ENCODE measurements around the gene MANBA. TPM values are rescaled to one million over a fixed set of nuclear protein-coding genes. Genes with fewer than 3 reads are reported as not detected.

Gene MANBA
- polyA plus RNA-seq, 1 donor: 25.3 TPM

GRCh38 chr4:102684610-102685052 is 76.1 kb downstream of the MANBA start:
- no peaks in the 10 kb centered on the region for H3K4me1 ChIP-seq (ENCODE audit: control insufficient read depth, insufficient read depth, low read length)
- no peaks in the 10 kb centered on the region for H3K9me3 ChIP-seq (ENCODE audit: control insufficient read depth, low read depth, low read length)
- WGBS (ENCODE audit: insufficient coverage, low lambda C conversion rate): no CpG with 5 or more reads among the region's 4 CpGs
- no peak overlapping the region for H3K4me3 ChIP-seq (ENCODE audit: low read length)
- no peak overlapping the region for H3K27ac ChIP-seq (ENCODE audit: low read length)
- no peaks in the 10 kb centered on the region for H3K27me3 ChIP-seq (ENCODE audit: control insufficient read depth, insufficient read depth, low read length)
- no peak for DNase-seq
- peaks cover 5% of the 10 kb centered on the region for H3K36me3 ChIP-seq (ENCODE audit: control insufficient read depth, insufficient read depth, low read length)

DNA sequence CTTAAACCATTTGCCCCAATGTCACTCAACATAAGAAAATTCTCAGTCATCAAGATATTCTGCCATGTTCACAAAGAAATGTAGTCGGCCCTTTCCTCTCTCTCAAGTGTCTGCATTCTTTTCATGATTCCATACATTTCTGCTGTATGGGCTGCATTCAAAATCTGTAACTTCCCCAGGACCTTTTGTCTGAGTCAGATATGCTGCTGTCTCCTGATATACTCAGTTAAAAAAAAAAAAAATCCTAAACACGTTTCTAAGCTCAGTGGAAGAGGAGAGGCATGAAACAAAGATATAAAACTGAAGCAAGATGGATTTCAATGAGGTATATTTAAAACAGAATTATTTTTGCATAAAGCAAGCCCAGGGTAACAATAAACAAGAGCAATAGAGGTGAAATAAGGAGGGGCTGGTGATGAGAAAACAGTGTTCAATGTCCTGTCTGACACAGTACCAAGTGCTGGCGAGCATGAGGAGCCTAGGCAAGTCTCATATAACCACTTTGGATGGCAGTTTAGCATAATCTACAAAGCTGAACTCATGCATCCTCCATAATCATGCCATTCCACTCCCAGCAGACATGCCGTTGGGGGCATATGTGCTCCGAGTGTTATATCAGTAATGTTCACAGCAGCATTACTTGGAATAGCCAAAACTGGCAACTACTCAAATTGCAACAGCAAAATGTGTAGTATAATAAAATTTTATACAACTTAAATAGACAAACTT is 76.7 kb downstream of the MANBA start:
- no peaks in the 10 kb centered on the region for H3K27me3 ChIP-seq (ENCODE audit: control insufficient read depth, insufficient read depth, low read length)

DNA sequence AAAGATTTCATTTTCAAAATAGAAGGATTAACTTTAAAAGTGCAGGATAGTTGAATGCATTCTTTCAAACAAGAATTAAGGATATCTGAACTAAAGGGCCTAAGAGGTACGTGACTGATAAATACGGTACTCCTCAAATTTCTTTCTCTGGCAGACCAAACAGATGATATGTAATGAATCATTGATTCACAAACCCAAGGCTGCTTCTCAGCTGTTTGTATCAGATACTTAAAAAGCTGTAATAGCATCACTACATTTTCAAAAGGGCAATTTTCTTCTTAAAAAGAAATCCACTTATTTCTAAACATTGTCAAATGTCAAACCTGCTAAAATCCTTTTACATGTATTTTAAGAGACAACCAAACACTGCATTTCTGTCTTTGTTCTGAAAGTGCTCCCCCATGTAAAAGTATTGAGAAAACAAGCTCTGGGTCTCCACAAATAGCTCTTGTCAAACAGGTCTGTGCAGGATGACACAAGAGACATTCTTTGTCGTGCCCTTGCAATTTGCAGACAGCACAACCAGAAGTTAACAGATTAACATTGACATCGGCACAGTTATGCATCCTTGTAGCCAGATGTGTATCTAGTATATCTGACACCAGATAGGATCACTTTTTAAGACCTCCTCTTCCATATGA is 82.0 kb downstream of the MANBA start:
- no peak overlapping the region for H3K27ac ChIP-seq (ENCODE audit: low read length)
- no peaks in the 10 kb centered on the region for H3K9me3 ChIP-seq (ENCODE audit: control insufficient read depth, low read depth, low read length)
- H3K4me3 ChIP-seq (ENCODE audit: low read length): no peak overlapping the region
- 100% methylated on average over 2 of the region's 4 CpGs for WGBS (ENCODE audit: insufficient coverage, low lambda C conversion rate)
- no peak for DNase-seq
- H3K27me3 ChIP-seq (ENCODE audit: control insufficient read depth, insufficient read depth, low read length): no peaks in the 10 kb centered on the region
- H3K36me3 ChIP-seq (ENCODE audit: control insufficient read depth, insufficient read depth, low read length): peaks cover 5% of the 10 kb centered on the region
- H3K4me1 ChIP-seq (ENCODE audit: control insufficient read depth, insufficient read depth, low read length): no peaks in the 10 kb centered on the region

More for the DNA sequence above, 76.7 kb downstream of the MANBA start:
- DNase-seq: no peak
- 90% methylated on average over 2 of the region's 5 CpGs for whole genome bisulfite sequencing (ENCODE audit: insufficient coverage, low lambda C conversion rate)
- Histone ChIP-seq H3K36me3 (ENCODE audit: control insufficient read depth, insufficient read depth, low read length) (peaks cover 5% of the 10 kb centered on the region), H3K4me3 (ENCODE audit: low read length) (no peak overlapping the region), H3K27ac (ENCODE audit: low read length) (no peak overlapping the region), H3K4me1 (ENCODE audit: control insufficient read depth, insufficient read depth, low read length) (no peaks in the 10 kb centered on the region), H3K9me3 (ENCODE audit: control insufficient read depth, low read depth, low read length) (no peaks in the 10 kb centered on the region)

- H3K27ac ChIP-seq (ENCODE audit: low read length): no peak overlapping the region
- 67% methylated on average over 1 of the region's 2 CpGs for WGBS (ENCODE audit: insufficient coverage, low lambda C conversion rate)
- no peak overlapping the region for H3K4me3 ChIP-seq (ENCODE audit: low read length)
- H3K9me3 ChIP-seq (ENCODE audit: control insufficient read depth, low read depth, low read length): no peaks in the 10 kb centered on the region
- no peak for DNase-seq
- no peaks in the 10 kb centered on the region for H3K4me1 ChIP-seq (ENCODE audit: control insufficient read depth, insufficient read depth, low read length)
- no peaks in the 10 kb centered on the region for H3K27me3 ChIP-seq (ENCODE audit: control insufficient read depth, insufficient read depth, low read length)
- peaks cover 5% of the 10 kb centered on the region for H3K36me3 ChIP-seq (ENCODE audit: control insufficient read depth, insufficient read depth, low read length)
Observed at GRCh38 chr4:102678107-102678506, 82.7 kb downstream of the MANBA start.

DNA sequence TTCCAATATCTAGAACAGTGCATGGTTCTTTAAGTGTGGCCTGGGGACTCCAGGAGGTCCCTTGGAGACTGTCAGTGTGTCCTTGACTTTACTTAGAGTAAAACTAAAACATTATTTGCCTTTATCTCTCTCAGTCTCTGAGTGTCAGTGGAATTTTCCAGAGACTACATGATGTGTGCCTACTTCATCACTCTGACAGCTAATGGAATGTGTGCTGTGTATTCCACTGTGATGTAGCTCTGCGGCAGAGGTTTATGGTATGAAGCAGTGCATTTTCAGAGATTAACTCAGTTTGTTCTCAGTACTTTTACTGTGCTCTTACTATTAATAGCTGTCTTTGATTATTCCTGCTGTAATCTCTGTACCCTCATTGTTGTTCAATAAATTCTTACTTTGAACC is 85.6 kb downstream of the MANBA start:
- Histone ChIP-seq H3K4me1 (ENCODE audit: control insufficient read depth, insufficient read depth, low read length) (no peaks in the 10 kb centered on the region), H3K27me3 (ENCODE audit: control insufficient read depth, insufficient read depth, low read length) (no peaks in the 10 kb centered on the region), H3K4me3 (ENCODE audit: low read length) (no peak overlapping the region), H3K36me3 (ENCODE audit: control insufficient read depth, insufficient read depth, low read length) (no peaks in the 10 kb centered on the region), H3K9me3 (ENCODE audit: control insufficient read depth, low read depth, low read length) (no peaks in the 10 kb centered on the region), H3K27ac (ENCODE audit: low read length) (no peak overlapping the region)
- no peak for DNase-seq
- WGBS (ENCODE audit: insufficient coverage, low lambda C conversion rate): no CpG with 5 or more reads among the region's 1 CpG

GRCh38 chr4:102667001-102667400 is 93.8 kb downstream of the MANBA start:
- no peaks in the 10 kb centered on the region for H3K4me1 ChIP-seq (ENCODE audit: control insufficient read depth, insufficient read depth, low read length)
- no peak for DNase-seq
- no peak overlapping the region for H3K27ac ChIP-seq (ENCODE audit: low read length)
- H3K9me3 ChIP-seq (ENCODE audit: control insufficient read depth, low read depth, low read length): no peaks in the 10 kb centered on the region
- H3K36me3 ChIP-seq (ENCODE audit: control insufficient read depth, insufficient read depth, low read length): peaks cover 12% of the 10 kb centered on the region
- WGBS (ENCODE audit: insufficient coverage, low lambda C conversion rate): 86% methylated on average over 1 of the region's 1 CpG
- no peaks in the 10 kb centered on the region for H3K27me3 ChIP-seq (ENCODE audit: control insufficient read depth, insufficient read depth, low read length)
- H3K4me3 ChIP-seq (ENCODE audit: low read length): no peak overlapping the region

DNA sequence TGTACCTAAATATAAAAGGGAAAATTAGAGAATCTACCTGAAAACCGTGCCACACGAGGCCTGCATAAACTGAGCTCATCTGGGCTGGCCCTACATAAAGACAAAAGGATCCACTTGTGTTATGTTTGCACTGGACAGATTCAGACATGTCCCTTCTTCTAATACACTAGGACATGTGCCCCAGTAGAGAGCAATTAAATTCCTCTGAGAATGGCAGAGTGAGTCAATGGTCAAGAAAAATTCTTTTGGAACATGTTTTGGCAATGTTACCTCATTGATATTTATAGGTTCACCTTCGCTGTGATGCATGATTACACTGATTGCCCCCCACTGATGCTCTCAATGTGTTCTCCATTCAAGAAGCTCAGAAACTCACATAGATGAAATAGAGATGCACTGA is 95.2 kb downstream of the MANBA start:
- Histone ChIP-seq H3K36me3 (ENCODE audit: control insufficient read depth, insufficient read depth, low read length) (peaks cover 18% of the 10 kb centered on the region), H3K4me1 (ENCODE audit: control insufficient read depth, insufficient read depth, low read length) (no peaks in the 10 kb centered on the region), H3K4me3 (ENCODE audit: low read length) (no peak overlapping the region), H3K27me3 (ENCODE audit: control insufficient read depth, insufficient read depth, low read length) (no peaks in the 10 kb centered on the region), H3K27ac (ENCODE audit: low read length) (no peak overlapping the region), H3K9me3 (ENCODE audit: control insufficient read depth, low read depth, low read length) (no peaks in the 10 kb centered on the region)
- DNase-seq: no peak
- 100% methylated on average over 1 of the region's 3 CpGs for WGBS (ENCODE audit: insufficient coverage, low lambda C conversion rate)

- Histone ChIP-seq H3K27me3 (ENCODE audit: control insufficient read depth, insufficient read depth, low read length) (no peaks in the 10 kb centered on the region), H3K36me3 (ENCODE audit: control insufficient read depth, insufficient read depth, low read length) (peaks cover 15% of the 10 kb centered on the region), H3K9me3 (ENCODE audit: control insufficient read depth, low read depth, low read length) (no peaks in the 10 kb centered on the region), H3K27ac (ENCODE audit: low read length) (no peak overlapping the region), H3K4me1 (ENCODE audit: control insufficient read depth, insufficient read depth, low read length) (no peaks in the 10 kb centered on the region), H3K4me3 (ENCODE audit: low read length) (no peak overlapping the region)
- no peak for DNase-seq
- WGBS (ENCODE audit: insufficient coverage, low lambda C conversion rate): no CpG with 5 or more reads among the region's 1 CpG
Observed at GRCh38 chr4:102663073-102663472, 97.7 kb downstream of the MANBA start.

DNA sequence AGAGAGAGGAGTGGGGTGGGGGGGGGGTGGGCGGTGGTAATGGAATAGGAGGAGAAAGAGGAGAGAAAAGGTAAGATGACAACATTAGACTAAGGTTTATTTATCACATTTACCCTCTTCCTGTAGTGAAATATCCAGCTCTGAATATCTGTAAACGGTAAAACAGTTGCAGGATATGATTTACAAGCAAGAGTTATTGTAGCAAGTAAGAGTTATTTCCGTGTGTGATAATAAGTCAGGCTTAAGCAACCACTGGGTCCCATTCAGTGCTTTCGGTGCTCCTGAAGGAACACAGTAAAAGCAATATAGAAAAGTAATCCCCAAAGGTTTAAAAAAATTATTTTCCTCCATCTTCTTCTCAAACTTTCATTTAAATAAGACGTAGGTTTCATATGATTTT is 103.6 kb downstream of the MANBA start:
- Histone ChIP-seq H3K9me3 (ENCODE audit: control insufficient read depth, low read depth, low read length) (no peaks in the 10 kb centered on the region), H3K4me1 (ENCODE audit: control insufficient read depth, insufficient read depth, low read length) (no peaks in the 10 kb centered on the region), H3K27ac (ENCODE audit: low read length) (no peak overlapping the region), H3K27me3 (ENCODE audit: control insufficient read depth, insufficient read depth, low read length) (no peaks in the 10 kb centered on the region), H3K4me3 (ENCODE audit: low read length) (no peak overlapping the region), H3K36me3 (ENCODE audit: control insufficient read depth, insufficient read depth, low read length) (peaks cover 6% of the 10 kb centered on the region)
- DNase-seq: no peak
- 100% methylated on average over 1 of the region's 5 CpGs for WGBS (ENCODE audit: insufficient coverage, low lambda C conversion rate)

GRCh38 chr4:102647117-102647516 is 113.7 kb downstream of the MANBA start:
- no peak for DNase-seq
- 83% methylated on average over 1 of the region's 1 CpG for WGBS (ENCODE audit: insufficient coverage, low lambda C conversion rate)
- no peak overlapping the region for H3K27ac ChIP-seq (ENCODE audit: low read length)
- H3K27me3 ChIP-seq (ENCODE audit: control insufficient read depth, insufficient read depth, low read length): no peaks in the 10 kb centered on the region
- peaks cover 15% of the 10 kb centered on the region for H3K36me3 ChIP-seq (ENCODE audit: control insufficient read depth, insufficient read depth, low read length)
- no peaks in the 10 kb centered on the region for H3K4me1 ChIP-seq (ENCODE audit: control insufficient read depth, insufficient read depth, low read length)
- no peak overlapping the region for H3K4me3 ChIP-seq (ENCODE audit: low read length)
- no peaks in the 10 kb centered on the region for H3K9me3 ChIP-seq (ENCODE audit: control insufficient read depth, low read depth, low read length)
